AG08395 (cell line): ENCODE measurements around the gene MORC3.
"Not testable (repeated sequence)": the region's sequence is repeated elsewhere in the genome, so short reads cannot be mapped to it uniquely, and the experiment has no call there.

Source experiments
- DNase-seq: peaks from one replicate; pipeline ENCODE4 v3.0.0; 2012; ENCODE audit warnings: mixed read lengths, low spot score

Gene MORC3

GRCh38 chr21:36385233-36386030, 65.4 kb downstream of the MORC3 start, which contains the start of gene CHAF1B:
Gene CHAF1B (plus strand): TSS chr21:36385392. CDS start chr21:36386137, 745 bp downstream.
- peak; percentile 96 for DNase-seq

GRCh38 chr21:36386031-36386642, 66.1 kb downstream of the MORC3 start:
- no peak for DNase-seq

GRCh38 chr21:36388096-36388495, 68.1 kb downstream of the MORC3 start:
- no peak for DNase-seq

GRCh38 chr21:36388835-36389234, 68.8 kb downstream of the MORC3 start:
- peak; percentile 31 for DNase-seq

GRCh38 chr21:36391649-36392048, 71.7 kb downstream of the MORC3 start:
- DNase-seq = not testable (repeated sequence)

GRCh38 chr21:36395353-36396111, 75.5 kb downstream of the MORC3 start:
- DNase-seq = no peak

GRCh38 chr21:36396325-36396724, 76.3 kb downstream of the MORC3 start:
- DNase-seq = no peak

GRCh38 chr21:36396971-36397370, 77.0 kb downstream of the MORC3 start:
- no peak for DNase-seq

GRCh38 chr21:36397606-36398005, 77.6 kb downstream of the MORC3 start:
- DNase-seq = no peak

- not testable (repeated sequence) for DNase-seq
These were observed 79.7 kb downstream of the MORC3 start for GRCh38 chr21:36399736-36400135.

GRCh38 chr21:36400719-36401118, 80.7 kb downstream of the MORC3 start:
- DNase-seq = no peak

GRCh38 chr21:36402339-36402738, 82.3 kb downstream of the MORC3 start:
- no peak for DNase-seq

- no peak for DNase-seq
These were observed 83.7 kb downstream of the MORC3 start for GRCh38 chr21:36403713-36404112.

- DNase-seq = no peak
These were observed 88.6 kb downstream of the MORC3 start for GRCh38 chr21:36408568-36408967.

- no peak for DNase-seq
These were observed 91.3 kb downstream of the MORC3 start for GRCh38 chr21:36411301-36411700.

- no peak for DNase-seq
These were observed 92.9 kb downstream of the MORC3 start for GRCh38 chr21:36412916-36413315.

GRCh38 chr21:36415375-36415774, 95.4 kb downstream of the MORC3 start:
- no peak for DNase-seq

GRCh38 chr21:36419241-36419640, 99.2 kb downstream of the MORC3 start:
- no peak for DNase-seq

GRCh38 chr21:36419996-36420395, 100.0 kb downstream of the MORC3 start:
- DNase-seq = peak; percentile 92

- DNase-seq = no peak
These were observed 100.8 kb downstream of the MORC3 start for GRCh38 chr21:36420571-36421339.

- peak; percentile 72 for DNase-seq
These were observed 102.5 kb downstream of the MORC3 start for GRCh38 chr21:36422279-36423098.
